GM23338 (cell line): ENCODE results near the gene SLC22A3. TPM values are rescaled to one million over a fixed set of nuclear protein-coding genes. Genes with fewer than 3 reads are reported as not detected.

ENCODE experiments used
- ATAC-seq: fragments of 200-7000 bp; cut with Tn5 transposase; 3 replicates; pipeline ENCODE4 v1.9.1; 2020
- DNase-seq: peaks from one replicate; pipeline ENCODE4 v3.0.0-alpha.2; 2015; ENCODE audit warnings: low spot score
- H2AFZ ChIP-seq: fragments of 200-600 bp; sonication (generic); 2 replicates; pipeline ENCODE4 v1.8.0; 2016; ENCODE audit warnings: antibody characterized with exemption, mild to moderate bottlenecking, moderate library complexity
- H3F3A ChIP-seq: fragments of 200-600 bp; sonication (generic); replicated peaks from 2 replicates; pipeline ENCODE4 v1.8.0; 2017; ENCODE audit warnings: antibody characterized with exemption, mixed run types, low read depth
- H3K27ac ChIP-seq: fragments of 200-600 bp; sonication (generic); 2 replicates; pipeline ENCODE4 v1.6.1; 2016; ENCODE audit warnings: low read depth
- H3K27me3 ChIP-seq: fragments of 200-600 bp; sonication (generic); 2 replicates; pipeline ENCODE4 v1.8.0; 2016; ENCODE audit warnings: mild to moderate bottlenecking, mixed run types, moderate library complexity; ENCODE audit not compliant: insufficient read depth
- H3K36me3 ChIP-seq: fragments of 200-600 bp; sonication (generic); 2 replicates; pipeline ENCODE4 v1.8.0; 2016; ENCODE audit warnings: mild to moderate bottlenecking; ENCODE audit not compliant: insufficient read depth
- H3K4me1 ChIP-seq: fragments of 200-600 bp; sonication (generic); 2 replicates; pipeline ENCODE4 v1.8.0; 2016; ENCODE audit warnings: mild to moderate bottlenecking, moderate library complexity; ENCODE audit not compliant: insufficient read depth
- H3K4me2 ChIP-seq: fragments of 200-600 bp; sonication (generic); 2 replicates; pipeline ENCODE4 v1.7.1; 2017; ENCODE audit warnings: mixed run types
- H3K4me3 ChIP-seq: fragments of 200-600 bp; sonication (generic); 2 replicates; pipeline ENCODE4 v1.6.1; 2016; ENCODE audit warnings: mixed run types
- H3K79me2 ChIP-seq: fragments of 200-600 bp; sonication (generic); replicated peaks from 2 replicates; pipeline ENCODE4 v1.8.0; 2017; ENCODE audit warnings: mild to moderate bottlenecking; ENCODE audit not compliant: insufficient read depth
- H3K9me2 ChIP-seq: fragments of 200-600 bp; sonication (generic); 2 replicates; pipeline ENCODE4 v1.8.0; 2017; ENCODE audit not compliant: insufficient read depth
- H4K20me1 ChIP-seq: fragments of 200-600 bp; sonication (generic); replicated peaks from 2 replicates; pipeline ENCODE4 v1.8.0; 2017; ENCODE audit warnings: mild to moderate bottlenecking; ENCODE audit not compliant: insufficient read depth
- H3K27ac Mint-ChIP-seq: 2 replicates; pipeline ENCODE4 v1.8.0; 2020; ENCODE audit warnings: inconsistent platforms, mild to moderate bottlenecking, moderate library complexity, mixed read lengths
- H3K27me3 Mint-ChIP-seq: 3 replicates; pipeline ENCODE4 v1.8.0; 2022; ENCODE audit warnings: low read depth, mild to moderate bottlenecking, moderate library complexity, mixed read lengths, inconsistent platforms; ENCODE audit not compliant: insufficient read depth, poor library complexity
- H3K36me3 Mint-ChIP-seq: 3 replicates; pipeline ENCODE4 v1.8.0; 2021; ENCODE audit warnings: low read depth, mild to moderate bottlenecking, inconsistent platforms, moderate library complexity, mixed read lengths
- H3K4me1 Mint-ChIP-seq: 3 replicates; pipeline ENCODE4 v1.8.0; 2020; ENCODE audit warnings: mild to moderate bottlenecking, inconsistent platforms, mixed read lengths
- H3K4me3 Mint-ChIP-seq: 3 replicates; pipeline ENCODE4 v1.8.0; 2021; ENCODE audit warnings: moderate library complexity, mild to moderate bottlenecking, inconsistent platforms, mixed read lengths
- H3K9me3 Mint-ChIP-seq: 3 replicates; pipeline ENCODE4 v1.8.0; 2020; ENCODE audit warnings: moderate library complexity, mild to moderate bottlenecking, inconsistent platforms, mixed read lengths
- CREB1 ChIP-seq: fragments of 250-450 bp; sonication (Bioruptor Pico); IDR thresholded peaks from 2 replicates; pipeline ENCODE4 v1.5.0; 2020; ENCODE audit warnings: low read depth, mild to moderate bottlenecking, moderate library complexity
- CTCF ChIP-seq, 2 experiments: fragments of 200-600 bp in 1 of 2; sonication (generic) in 1 of 2; conservative IDR thresholded peaks; 2 replicates each; pipeline versions ENCODE4 v1.5.1 to v1.6.1; 2016 to 2017; ENCODE audit warnings: antibody characterized with exemption in 2 of 2, low read depth in 2 of 2, mild to moderate bottlenecking in 2 of 2, moderate library complexity in 1 of 2
- ETS1 ChIP-seq: IDR thresholded peaks from 2 replicates; pipeline ENCODE4 v1.6.1; 2016; ENCODE audit warnings: antibody characterized with exemption
- EZH2 ChIP-seq: fragments of 200-600 bp; sonication (generic); IDR thresholded peaks from one replicate; pipeline ENCODE4 v1.8.0; 2017; ENCODE audit warnings: antibody characterized with exemption, mild to moderate bottlenecking, low read depth; ENCODE audit not compliant: unreplicated experiment
- EZH2phosphoT487 ChIP-seq: fragments of 200-600 bp; sonication (generic); IDR thresholded peaks from one replicate; pipeline ENCODE4 v1.8.1; 2018; ENCODE audit warnings: antibody characterized with exemption; ENCODE audit not compliant: unreplicated experiment
- NANOG ChIP-seq: IDR thresholded peaks from 2 replicates; pipeline ENCODE4 v1.6.1; 2016; ENCODE audit warnings: antibody characterized with exemption, borderline replicate concordance
- POLR2AphosphoS5 ChIP-seq: IDR thresholded peaks from 2 replicates; pipeline ENCODE4 v1.6.1; 2016; ENCODE audit warnings: antibody characterized with exemption, low read depth
- REST ChIP-seq: IDR thresholded peaks from one replicate; pipeline ENCODE4 v1.6.1; 2018; ENCODE audit warnings: antibody characterized with exemption; ENCODE audit not compliant: unreplicated experiment
- STAT1 ChIP-seq: IDR thresholded peaks from one replicate; pipeline ENCODE4 v1.6.1; 2016; ENCODE audit warnings: antibody characterized with exemption; ENCODE audit not compliant: unreplicated experiment
- ZNF114 ChIP-seq: fragments of 250-450 bp; sonication (Bioruptor Pico); IDR thresholded peaks from 2 replicates; pipeline ENCODE4 v1.5.0; 2020; ENCODE audit warnings: mild to moderate bottlenecking, moderate library complexity
- ZNF462 ChIP-seq: fragments of 250-450 bp; sonication (Bioruptor Pico); IDR thresholded peaks from 2 replicates; pipeline ENCODE4 v1.5.0; 2020; ENCODE audit warnings: mild to moderate bottlenecking, moderate library complexity
- polyA plus RNA-seq: library from polyadenylated mRNA; unstranded; fragments of >200 nt; fragmentation: Nextera tagmentation; extraction: Ambion mirVana; gene quantifications from 2 replicates; pipeline ENCODE4 v1.2.1, GENCODE V29; 2016
- total RNA-seq: library from RNA; depleted of rRNA; stranded (reverse); fragments of >200 nt; shearing (Covaris generic); gene quantifications from 2 replicates; pipeline ENCODE4 v1.2.3, GENCODE V29; 2014

SLC22A3 gene
- total and polyA plus RNA-seq, 2 experiments from 2014 or later: 0.78 to 3.2 TPM

- TF ChIP-seq EZH2: no peak
- no peak for TF ChIP-seq NANOG
- no peak for TF ChIP-seq CREB1 (CRISPR knock-in tag)
- no peak for TF ChIP-seq STAT1
- no peak for TF ChIP-seq POLR2AphosphoS5
- TF ChIP-seq ZNF462 (CRISPR knock-in tag): no peak
- TF ChIP-seq ZNF114 (CRISPR knock-in tag): no peak
- no peak for TF ChIP-seq EZH2phosphoT487
Measured at GRCh38 chr6:160299559-160299958, 48.6 kb upstream of the SLC22A3 start (continued).

- H3K4me3 ChIP-seq: no peak overlapping the region
- peaks cover 18% of the 10 kb centered on the region for H3K4me1 Mint-ChIP-seq
- ATAC-seq: peak; percentile 83
- TF ChIP-seq REST (no peak), ETS1 (no peak), ZNF114 (CRISPR knock-in tag) (no peak), CTCF (conservative IDR thresholded peaks at IDR 0.05; ENCODE audit: low read depth in 2 of 2) (no peak), STAT1 (no peak), EZH2phosphoT487 (no peak), NANOG (no peak), POLR2AphosphoS5 (no peak), EZH2 (no peak)
Measured at GRCh38 chr6:160300076-160300695, 48.0 kb upstream of the SLC22A3 start.

More at GRCh38 chr6:160300076-160300695, 48.0 kb upstream of the SLC22A3 start:
- H3K27ac Mint-ChIP-seq: no peak overlapping the region
- no peaks in the 10 kb centered on the region for H3K9me2 ChIP-seq
- H3K4me3 Mint-ChIP-seq: no peak overlapping the region
- peaks cover 3% of the 10 kb centered on the region for H3K27me3 Mint-ChIP-seq
- no peaks in the 10 kb centered on the region for H4K20me1 ChIP-seq
- no peak overlapping the region for H3K27ac ChIP-seq
- no peak overlapping the region for H3K4me2 ChIP-seq
- peaks cover 22% of the 10 kb centered on the region for H3K9me3 Mint-ChIP-seq
- H3K27me3 ChIP-seq: no peaks in the 10 kb centered on the region
- H3K79me2 ChIP-seq: no peaks in the 10 kb centered on the region
- H2AFZ ChIP-seq: peak overlapping the region; percentile 94
- DNase-seq: peak; percentile 34
- no peaks in the 10 kb centered on the region for H3F3A ChIP-seq
- H3K4me1 ChIP-seq: peaks cover 4% of the 10 kb centered on the region; the same call in 1 of the 2 replicates
- peaks cover 19% of the 10 kb centered on the region; the same call in 2 of the 3 replicates for H3K36me3 Mint-ChIP-seq
- no peaks in the 10 kb centered on the region for H3K36me3 ChIP-seq
